GM20431 (cell line): Measurements from ENCODE around the gene CLPTM1L.
"Not testable (repeated sequence)": the region's sequence is repeated elsewhere in the genome, so short reads cannot be mapped to it uniquely, and the experiment has no call there.

Experiments
- in situ Hi-C: fragments of 300-500 bp; cut with MseI, MboI; formaldehyde crosslinking; loops from one replicate; pipeline ENCODE4 v1.15.0; 2020; ENCODE audit warnings: low sequenced_read_pairs; ENCODE audit not compliant: unreplicated experiment

The CLPTM1L gene

DNA sequence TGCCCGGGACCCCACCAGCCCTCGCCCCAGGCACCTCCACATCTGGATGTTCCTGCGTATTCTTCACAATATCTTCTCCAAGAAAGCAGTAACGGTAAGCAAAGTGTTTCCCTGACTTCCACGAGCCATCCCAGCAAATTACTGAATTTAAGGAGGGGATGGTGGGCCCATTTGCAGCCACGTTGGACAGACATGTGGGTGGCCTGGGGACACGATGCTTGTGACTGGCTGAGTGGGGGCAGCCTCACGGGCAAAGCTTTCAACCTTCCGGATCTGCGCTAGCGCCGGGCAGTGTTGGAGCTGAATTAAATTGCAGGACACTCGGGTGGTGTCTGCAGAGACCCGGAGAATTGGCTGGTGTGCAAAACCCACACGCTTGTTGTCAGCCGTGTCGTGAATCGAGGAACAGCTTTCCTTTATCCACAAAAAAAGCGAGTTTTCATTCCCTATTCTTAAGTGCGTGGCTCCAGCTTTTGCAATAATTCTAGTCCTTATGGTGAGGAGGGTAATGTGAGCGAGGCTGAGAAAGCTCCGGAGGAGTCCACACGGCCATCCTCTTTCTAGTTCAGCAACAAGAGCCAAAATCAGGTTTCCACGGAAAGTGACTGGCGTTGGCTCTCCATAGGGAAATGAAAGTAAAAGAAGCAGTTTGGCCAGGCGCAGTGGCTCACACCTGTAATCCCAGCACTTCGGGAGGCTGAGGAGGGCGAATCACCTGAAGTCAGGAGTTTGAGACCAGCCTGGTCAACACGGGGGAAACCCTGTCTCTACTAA, 17.5 kb upstream of the CLPTM1L start:
- in situ Hi-C loops: no loop called here

GRCh38 chr5:1360861-1361260, 16.0 kb upstream of the CLPTM1L start:
- in situ Hi-C loops: no loop called here

- in situ Hi-C loops: not testable (repeated sequence)
Observed at GRCh38 chr5:1360367-1360766, 15.5 kb upstream of the CLPTM1L start.

DNA sequence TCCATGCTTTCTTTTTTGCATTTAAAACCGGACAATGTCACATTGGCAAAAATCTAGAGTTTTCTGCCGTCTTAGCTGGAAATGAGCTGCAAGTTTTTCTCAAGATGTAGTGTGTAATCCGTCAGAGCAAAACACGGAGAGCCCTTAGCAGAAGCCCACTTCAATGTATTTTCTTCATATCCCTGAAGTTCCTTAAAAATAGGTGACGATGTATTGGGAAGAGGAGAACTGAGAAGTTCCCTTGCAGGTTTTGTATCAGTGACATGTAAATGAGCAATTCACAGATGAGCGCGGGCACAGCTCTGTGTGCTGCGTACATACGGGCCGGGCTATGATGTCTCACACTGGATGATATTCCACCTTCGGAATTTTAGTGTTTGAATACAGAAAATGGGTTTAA, 14.8 kb upstream of the CLPTM1L start:
- in situ Hi-C loops: no loop called here

DNA sequence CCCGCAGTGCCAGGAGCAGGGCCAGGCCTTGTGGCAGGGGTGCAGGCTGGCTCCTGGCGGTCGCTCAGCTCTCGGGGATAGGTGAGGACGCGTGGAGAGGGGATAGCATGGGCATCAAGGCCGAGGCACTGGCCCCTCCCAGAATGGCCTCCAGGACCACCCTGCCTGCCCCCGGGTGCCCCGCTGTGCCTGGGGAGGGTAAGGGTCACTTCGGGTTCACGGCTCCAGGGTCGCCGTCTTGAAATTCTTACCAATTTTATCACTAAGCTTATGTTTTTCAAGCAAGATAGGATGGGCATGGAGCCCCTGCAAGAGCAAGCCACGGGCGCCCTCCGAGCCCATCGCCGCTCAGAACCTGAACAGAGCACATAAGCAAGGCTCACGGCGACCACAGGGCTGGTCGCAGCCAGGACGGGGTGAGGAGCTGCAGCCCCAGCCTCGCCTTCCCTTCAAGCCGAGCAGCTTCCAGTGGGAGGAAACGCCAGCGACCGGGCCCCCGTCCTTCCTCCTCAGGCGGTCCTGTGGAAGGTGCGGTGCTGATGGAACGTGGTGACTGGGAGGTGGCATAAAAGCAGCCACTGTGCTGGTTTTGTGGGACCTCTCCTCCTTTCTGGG, 14.2 kb upstream of the CLPTM1L start:
- in situ Hi-C loops: no loop called here

DNA sequence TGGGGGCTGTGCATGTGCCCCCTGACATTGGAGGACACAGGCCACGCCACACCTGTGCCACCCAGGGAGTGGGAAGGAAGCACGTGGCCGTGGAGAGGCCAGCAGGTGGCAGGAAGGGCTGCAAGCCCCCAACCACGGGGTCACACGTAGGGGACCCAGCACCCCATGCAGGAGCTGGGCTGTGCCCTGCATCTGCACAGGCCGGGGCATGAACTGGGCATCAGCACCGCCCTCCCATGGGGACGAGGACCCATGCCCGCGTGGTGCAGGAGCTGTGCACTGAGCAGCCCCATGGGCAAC, 13.8 kb upstream of the CLPTM1L start:
- in situ Hi-C loops: no loop called here

DNA sequence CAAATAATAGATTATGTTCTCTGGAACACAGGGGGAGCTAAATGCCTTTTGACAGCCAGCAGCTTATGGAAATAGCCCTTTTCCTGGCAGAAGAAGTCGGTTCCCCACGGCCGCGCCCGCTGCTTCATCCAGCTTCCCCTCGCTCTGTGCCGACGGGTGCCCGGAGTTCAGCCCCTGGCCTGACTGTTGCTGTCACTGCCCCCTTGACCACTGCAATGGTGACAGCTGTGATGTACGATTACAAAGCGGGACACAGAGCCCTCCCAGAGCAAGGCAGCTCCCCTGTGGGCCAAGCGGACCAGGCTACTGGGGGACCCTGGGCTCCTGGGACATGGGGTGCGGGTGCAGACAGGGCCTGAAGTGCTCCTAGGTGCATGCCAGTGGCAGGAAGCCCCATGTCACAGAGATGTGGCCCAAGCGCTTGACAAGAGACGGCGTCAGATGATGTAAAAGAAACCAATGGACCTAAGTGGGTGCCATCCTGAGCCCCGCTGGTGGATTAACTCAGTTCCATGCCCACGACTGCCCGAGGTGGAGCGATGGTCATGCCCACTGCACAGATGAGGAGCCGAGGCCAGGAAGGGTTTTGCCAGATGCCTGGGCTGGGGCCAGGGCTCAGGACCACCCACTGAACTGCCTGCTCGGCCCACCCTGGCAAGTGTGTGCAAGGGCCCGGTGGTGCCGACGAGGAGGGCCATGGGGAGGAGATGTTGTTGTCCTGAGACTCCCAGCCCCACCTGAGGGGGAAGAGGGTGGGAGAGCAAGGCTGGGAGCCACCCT, 13.2 kb upstream of the CLPTM1L start:
- in situ Hi-C loops: no loop called here

DNA sequence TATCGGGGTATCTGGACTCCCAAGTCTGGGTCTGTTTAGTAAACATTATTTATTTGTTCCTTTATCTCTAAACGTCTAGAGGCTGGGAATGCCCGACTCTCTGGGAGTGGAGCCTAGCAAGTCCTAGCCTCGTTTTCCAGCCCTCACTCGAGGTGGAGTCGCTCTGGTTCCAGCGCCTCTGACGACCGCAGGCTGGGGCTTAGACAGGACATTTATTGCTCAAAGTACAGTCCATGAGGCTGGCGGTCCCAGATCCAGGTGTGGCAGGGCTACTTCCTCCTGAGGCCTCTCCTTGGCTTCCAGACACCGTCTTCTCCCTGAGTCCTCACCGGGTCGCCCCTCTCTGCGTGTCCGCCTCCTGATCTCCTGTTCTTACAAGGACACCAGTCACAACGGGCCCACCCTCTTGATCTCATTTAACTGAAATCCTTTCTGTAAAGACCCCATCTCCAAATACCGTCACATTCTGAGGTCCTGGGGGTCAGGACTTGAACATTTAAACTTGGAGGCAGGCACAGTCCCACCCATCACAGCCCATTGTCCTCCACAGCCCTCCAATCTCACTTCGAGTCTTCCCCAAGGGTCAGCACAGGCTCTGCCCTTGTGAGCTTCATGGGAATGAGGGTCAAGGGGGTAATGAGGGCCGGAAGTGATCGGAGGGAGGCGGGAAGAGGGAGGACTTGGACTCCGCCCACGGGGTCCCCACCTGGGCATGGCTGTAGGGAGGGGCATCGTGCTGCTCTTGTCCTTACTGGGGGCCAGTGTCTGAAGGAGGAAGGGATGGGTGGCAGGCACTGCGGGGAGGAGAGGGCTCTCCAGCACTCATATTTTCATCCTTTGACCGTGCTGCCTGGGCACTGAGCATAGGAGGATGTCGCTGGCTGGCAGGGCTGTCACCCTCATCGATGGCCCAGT, 12.2 kb upstream of the CLPTM1L start:
- in situ Hi-C loops: no loop called here

DNA sequence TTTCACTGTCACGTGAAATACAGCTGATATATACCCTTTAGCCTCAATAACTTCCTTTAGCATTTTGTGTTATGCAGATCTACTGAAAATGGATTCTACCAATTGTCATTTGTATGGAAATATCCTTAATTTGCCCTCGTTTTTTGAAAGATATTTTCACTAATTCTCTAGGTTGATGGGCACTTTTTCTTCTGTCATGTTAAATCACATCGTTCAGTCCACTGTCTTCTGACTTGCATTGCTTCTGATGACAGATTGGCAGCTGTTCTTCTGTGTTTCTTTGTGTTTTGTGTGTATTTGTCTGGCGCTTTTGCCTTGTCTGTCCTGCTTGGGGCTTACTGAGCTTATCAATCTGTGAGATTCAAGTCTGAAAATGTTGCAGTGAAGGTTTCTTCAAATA, 9.7 kb upstream of the CLPTM1L start:
- in situ Hi-C loops: no loop called here

DNA sequence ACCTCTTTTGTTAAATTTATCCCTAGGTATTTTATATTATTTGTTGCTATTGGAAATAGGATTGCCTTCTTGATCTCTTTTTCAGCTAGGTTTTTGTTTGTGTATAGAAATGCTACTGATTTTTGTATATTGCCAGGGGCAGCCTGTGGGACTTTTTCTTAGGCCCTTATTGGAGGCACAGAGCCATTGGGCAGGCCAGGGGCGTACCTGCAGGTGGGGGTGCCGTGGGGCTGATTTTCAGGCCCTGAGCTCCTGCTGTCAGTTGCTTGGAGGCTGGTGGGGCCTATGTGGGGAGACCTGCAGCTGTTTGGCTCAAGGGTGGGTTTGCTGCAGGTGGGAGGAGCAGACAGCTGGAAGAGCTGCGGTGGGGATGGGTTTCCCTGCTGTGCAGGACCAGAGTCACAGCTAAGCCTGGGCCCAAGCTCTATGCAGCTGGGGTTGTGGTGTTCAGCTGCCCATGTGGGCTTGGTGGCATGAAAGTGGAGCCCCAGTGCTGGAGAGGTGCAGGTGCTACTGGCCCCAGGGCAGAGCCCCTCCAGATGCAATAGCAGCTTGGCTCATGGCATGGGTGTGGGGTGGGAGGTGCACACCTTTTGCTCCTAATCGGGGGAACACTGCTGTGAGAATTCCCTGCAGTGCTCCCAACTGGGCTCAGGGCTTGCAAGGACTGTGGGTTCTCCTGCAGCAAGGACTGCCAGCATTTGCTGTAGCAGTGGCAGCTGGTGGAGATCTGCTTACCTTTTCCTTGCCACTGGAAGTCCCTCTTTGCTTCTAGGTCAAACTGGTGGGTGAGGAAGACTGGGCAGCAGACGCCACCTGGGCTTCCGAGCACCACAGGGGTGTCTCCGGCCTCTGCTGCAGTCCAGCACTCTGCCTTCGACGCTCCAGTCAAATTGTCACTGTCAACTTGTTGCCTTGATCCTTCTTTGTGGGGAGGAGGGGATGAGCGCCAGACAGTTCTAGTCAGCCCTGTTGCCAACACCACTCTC, 7.6 kb upstream of the CLPTM1L start:
- in situ Hi-C loops: no loop called here

- in situ Hi-C loops: no loop called here
Observed at GRCh38 chr5:1351156-1351555, 6.3 kb upstream of the CLPTM1L start.

DNA sequence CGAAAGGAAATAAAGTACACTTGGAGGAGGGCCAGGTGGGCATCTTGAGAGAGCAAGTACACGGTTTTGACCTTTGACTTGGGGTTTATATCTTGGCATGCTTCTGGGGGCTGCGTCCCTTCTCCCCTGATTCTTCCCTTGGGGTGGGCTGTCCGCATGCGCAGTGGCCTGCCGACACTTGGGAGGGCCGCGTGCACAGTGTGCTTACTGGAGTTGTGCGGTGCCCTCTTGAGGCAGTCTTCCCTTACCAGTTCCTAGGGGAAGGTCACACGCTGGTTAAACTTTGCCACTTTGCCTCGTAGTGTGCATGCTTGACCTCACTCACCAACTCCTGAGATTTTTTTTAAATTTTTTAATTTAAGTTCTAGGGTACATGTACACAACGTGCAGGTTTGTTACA, 4.3 kb upstream of the CLPTM1L start:
- in situ Hi-C loops: no loop called here

DNA sequence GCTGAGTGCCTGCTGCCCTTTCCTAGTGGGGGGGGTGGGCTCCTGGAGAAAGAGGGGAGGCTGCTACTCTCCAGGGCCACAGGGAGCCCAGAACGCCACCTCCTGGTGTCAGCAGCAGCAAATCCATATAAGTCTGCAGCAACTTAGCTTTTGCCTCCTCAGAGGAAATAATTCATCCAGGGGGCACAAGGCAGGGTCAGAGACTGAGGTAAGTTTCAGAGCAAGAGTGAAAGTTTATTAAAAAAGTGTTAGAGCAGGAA, 4.0 kb upstream of the CLPTM1L start:
- in situ Hi-C loops: no loop called here

DNA sequence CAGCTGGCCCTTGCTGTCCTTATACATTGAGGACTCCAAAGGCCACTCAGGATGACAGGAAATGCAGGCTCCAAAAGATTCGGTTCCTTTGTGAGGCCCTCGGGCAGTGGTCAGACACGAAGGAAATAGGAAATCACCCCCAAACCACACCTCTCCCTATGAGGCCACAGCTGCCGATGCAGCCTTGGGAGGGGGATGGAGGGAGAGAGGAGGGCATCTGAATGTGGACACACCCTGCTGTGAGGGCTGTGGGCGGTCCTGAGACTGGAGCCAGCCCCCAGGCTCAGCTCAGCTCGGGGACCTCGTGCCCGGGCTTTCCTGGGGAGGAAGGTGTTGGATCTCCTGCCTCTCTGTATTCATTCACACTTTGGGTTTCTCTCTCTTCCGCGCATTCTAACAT, 2.7 kb upstream of the CLPTM1L start:
- in situ Hi-C loops: no loop called here

DNA sequence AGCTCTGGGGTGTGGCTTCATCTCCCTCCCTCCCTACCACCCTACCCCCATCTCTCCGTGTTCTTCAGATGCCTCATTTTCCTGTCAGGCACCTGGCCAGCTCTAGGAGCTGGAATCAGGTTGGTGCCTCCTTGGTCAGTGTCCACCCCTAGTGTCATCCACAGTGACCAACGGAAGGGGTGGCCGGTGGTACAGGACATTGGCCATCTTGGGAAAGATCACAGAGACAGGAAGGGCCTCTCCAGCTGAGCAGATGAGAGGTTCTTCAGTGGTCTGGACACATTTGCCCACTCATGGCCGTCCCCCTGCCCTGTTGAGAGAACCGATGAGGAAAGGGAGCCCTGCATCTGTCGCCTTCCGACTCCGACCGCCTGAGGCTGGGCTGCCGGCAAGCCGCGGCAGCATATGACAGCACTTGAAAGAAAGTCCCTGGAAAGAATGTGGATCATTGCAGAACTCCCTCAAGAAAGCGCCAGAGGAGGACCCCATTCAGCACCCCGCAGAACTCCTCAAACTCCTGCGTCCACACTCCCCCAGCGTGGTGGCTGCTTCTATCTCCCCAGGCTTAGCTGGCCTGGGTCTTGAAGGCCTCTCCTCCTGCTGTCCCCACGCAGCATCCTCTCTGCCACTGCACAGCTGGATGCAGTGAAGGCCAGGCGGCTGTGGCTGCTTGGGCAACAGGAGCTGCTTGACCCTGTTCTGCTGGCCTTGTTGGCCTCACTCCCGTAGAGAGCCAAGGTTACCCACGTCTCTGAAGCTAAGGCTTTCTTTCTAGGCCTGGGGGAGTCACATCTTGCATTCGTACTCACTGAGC, 1.9 kb upstream of the CLPTM1L start:
- in situ Hi-C loops: no loop called here

GRCh38 chr5:1345876-1346626, 1.2 kb upstream of the CLPTM1L start:
- in situ Hi-C loops: no loop called here

- in situ Hi-C loops: no loop called here
Observed at GRCh38 chr5:1343931-1344901, 683 bp downstream of the CLPTM1L start.
